ENCODE data around the gene ADI1.

Gene ADI1

DNA sequence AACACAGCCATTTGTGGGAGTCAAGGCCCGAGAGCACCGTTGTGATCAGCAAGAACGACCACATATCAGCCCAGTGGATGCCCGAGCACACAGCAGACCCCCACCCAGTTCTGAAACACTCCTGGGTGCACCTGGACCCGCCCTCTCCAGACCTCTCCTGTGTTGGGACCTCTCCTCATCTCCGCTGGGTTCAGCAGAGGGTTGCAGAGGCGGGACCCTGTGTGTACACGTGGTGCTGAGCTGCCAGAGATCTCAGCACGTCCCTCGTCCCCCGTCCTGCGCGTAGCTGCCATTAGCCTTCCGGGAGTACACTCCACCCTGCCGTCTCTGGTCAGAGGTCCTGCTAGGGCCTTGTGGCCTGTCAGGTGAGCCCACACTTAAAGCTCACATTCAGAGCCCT, 51.7 kb downstream of the ADI1 start:
- Histone ChIP-seq H3K4me3 (ENCODE audit: low read depth, low read length) (no peak overlapping the region), H3K9me3 (ENCODE audit: control insufficient read depth, insufficient read depth, low read depth, low read length) (no peaks in the 10 kb centered on the region), H3K9ac (ENCODE audit: low read length) (no peak overlapping the region), H3K36me3 (ENCODE audit: control insufficient read depth, insufficient read depth, low read length) (peaks cover 40% of the 10 kb centered on the region), H3K4me1 (ENCODE audit: control insufficient read depth, insufficient read depth, low read length) (peaks cover under 1% of the 10 kb centered on the region; the same call in 1 of the 2 replicates), H3K27ac (ENCODE audit: low read depth, low read length) (no peak overlapping the region), H3K27me3 (ENCODE audit: control insufficient read depth, insufficient read depth, low read length) (no peaks in the 10 kb centered on the region)

DNA sequence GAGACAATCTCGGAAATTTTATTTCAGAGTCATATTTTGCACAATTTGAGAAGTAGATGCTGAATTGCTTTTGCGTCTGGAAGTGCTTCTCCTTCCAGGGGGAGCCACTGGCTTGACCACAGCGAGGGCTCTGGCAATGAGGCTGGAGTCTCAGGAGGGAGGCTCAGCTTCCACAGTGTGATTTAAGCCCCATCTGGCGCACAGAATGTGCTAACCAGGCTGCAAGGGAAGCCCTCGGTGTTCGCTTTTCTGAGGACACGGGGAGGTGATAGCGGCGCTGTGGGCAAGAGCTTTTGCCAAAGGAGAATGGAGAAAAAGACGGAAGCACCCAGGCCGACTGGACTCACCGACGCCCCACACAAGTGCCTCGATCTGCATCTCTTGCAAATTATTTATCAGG, 52.4 kb downstream of the ADI1 start:
- H3K4me1 ChIP-seq (ENCODE audit: control insufficient read depth, insufficient read depth, low read length): peaks cover 2% of the 10 kb centered on the region; the same call in 1 of the 2 replicates
- peaks cover 33% of the 10 kb centered on the region for H3K36me3 ChIP-seq (ENCODE audit: control insufficient read depth, insufficient read depth, low read length)
- no peak overlapping the region for H3K9ac ChIP-seq (ENCODE audit: low read length)
- H3K9me3 ChIP-seq (ENCODE audit: control insufficient read depth, insufficient read depth, low read depth, low read length): no peaks in the 10 kb centered on the region
- no peak overlapping the region for H3K4me3 ChIP-seq (ENCODE audit: low read depth, low read length)
- no peaks in the 10 kb centered on the region for H3K27me3 ChIP-seq (ENCODE audit: control insufficient read depth, insufficient read depth, low read length)
- H3K27ac ChIP-seq (ENCODE audit: low read depth, low read length): no peak overlapping the region

DNA sequence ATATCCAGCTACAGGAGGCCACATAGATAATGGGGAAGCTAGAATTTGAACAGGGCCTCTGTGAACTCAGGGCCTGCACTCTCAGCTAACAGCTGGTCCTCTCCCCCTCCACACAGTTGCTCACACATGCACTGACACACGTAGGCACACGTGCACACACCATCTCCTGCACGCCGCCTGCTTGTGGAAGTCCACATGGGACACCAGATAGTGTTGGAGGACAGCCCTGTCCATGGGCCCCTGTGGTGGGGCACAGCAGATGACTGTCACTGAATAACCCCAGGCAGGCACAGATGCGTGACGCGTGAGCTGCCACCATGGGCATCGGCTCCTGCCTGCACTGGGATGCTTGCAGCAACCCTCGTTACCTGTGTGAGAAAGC, 52.9 kb downstream of the ADI1 start:
- Histone ChIP-seq H3K4me1 (ENCODE audit: control insufficient read depth, insufficient read depth, low read length) (peaks cover 5% of the 10 kb centered on the region; the same call in 1 of the 2 replicates), H3K36me3 (ENCODE audit: control insufficient read depth, insufficient read depth, low read length) (peaks cover 30% of the 10 kb centered on the region), H3K4me3 (ENCODE audit: low read depth, low read length) (no peak overlapping the region), H3K9ac (ENCODE audit: low read length) (no peak overlapping the region), H3K27ac (ENCODE audit: low read depth, low read length) (no peak overlapping the region), H3K27me3 (ENCODE audit: control insufficient read depth, insufficient read depth, low read length) (no peaks in the 10 kb centered on the region), H3K9me3 (ENCODE audit: control insufficient read depth, insufficient read depth, low read depth, low read length) (no peaks in the 10 kb centered on the region)

DNA sequence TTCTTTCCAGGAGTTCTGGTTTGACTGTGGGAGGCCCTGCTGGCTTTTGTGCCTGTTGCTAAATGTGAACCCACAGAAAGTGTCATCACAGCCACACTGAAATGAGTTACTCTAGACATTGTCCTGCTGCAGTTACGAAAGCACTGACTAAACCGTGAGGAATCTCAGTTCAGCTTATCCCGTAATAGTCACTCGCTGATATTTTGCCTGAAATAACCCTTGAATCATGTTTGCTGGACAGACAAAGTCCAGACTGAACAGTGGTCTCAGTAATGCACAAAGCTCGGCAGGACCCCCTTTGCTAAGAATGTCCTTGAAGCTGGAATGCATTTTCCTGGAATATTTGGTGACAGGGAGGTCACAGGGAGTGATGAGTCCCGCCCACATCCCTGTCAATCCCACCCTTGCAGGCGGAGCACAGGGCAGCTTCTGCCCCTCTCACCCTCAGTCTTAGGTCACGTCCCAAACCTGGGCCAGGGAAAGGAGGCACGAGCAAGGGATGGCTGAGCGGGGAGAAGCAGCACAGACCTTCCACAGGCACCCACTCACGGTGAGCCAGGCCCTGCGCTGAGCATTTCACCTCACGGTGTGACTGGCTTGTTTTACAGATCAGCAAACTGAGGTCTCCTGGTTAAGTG, 53.4 kb downstream of the ADI1 start:
- no peak overlapping the region for H3K9ac ChIP-seq (ENCODE audit: low read length)
- H3K36me3 ChIP-seq (ENCODE audit: control insufficient read depth, insufficient read depth, low read length): peaks cover 25% of the 10 kb centered on the region

DNA sequence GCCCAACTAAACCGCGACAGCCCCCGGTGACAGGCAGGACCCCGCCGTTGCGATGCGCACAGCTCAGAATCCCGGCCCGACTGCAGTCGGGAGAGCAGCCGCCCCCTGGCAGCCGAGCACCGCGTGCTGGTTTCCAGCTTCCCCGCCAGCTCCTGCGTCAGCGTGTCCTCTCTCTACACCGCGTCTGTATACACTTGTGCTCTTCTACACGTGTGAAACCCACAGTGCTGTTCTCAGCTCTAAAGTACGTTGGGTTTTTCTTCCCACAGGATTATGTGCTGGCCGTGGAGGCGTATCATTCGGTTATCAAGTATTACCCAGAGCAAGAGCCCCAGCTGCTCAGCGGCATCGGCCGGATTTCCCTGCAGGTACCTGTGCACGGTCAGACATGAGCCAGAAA, 54.0 kb downstream of the ADI1 start:
- Histone ChIP-seq H3K27ac (ENCODE audit: low read depth, low read length) (no peak overlapping the region), H3K27me3 (ENCODE audit: control insufficient read depth, insufficient read depth, low read length) (no peaks in the 10 kb centered on the region), H3K4me1 (ENCODE audit: control insufficient read depth, insufficient read depth, low read length) (peaks cover 5% of the 10 kb centered on the region; the same call in 1 of the 2 replicates), H3K36me3 (ENCODE audit: control insufficient read depth, insufficient read depth, low read length) (peaks cover 23% of the 10 kb centered on the region), H3K9ac (ENCODE audit: low read length) (no peak overlapping the region), H3K9me3 (ENCODE audit: control insufficient read depth, insufficient read depth, low read depth, low read length) (no peaks in the 10 kb centered on the region), H3K4me3 (ENCODE audit: low read depth, low read length) (no peak overlapping the region)

More for the DNA sequence above, 53.4 kb downstream of the ADI1 start:
- peaks cover 5% of the 10 kb centered on the region; the same call in 1 of the 2 replicates for H3K4me1 ChIP-seq (ENCODE audit: control insufficient read depth, insufficient read depth, low read length)
- H3K27me3 ChIP-seq (ENCODE audit: control insufficient read depth, insufficient read depth, low read length): no peaks in the 10 kb centered on the region
- H3K27ac ChIP-seq (ENCODE audit: low read depth, low read length): no peak overlapping the region
- no peak overlapping the region for H3K4me3 ChIP-seq (ENCODE audit: low read depth, low read length)
- no peaks in the 10 kb centered on the region for H3K9me3 ChIP-seq (ENCODE audit: control insufficient read depth, insufficient read depth, low read depth, low read length)

DNA sequence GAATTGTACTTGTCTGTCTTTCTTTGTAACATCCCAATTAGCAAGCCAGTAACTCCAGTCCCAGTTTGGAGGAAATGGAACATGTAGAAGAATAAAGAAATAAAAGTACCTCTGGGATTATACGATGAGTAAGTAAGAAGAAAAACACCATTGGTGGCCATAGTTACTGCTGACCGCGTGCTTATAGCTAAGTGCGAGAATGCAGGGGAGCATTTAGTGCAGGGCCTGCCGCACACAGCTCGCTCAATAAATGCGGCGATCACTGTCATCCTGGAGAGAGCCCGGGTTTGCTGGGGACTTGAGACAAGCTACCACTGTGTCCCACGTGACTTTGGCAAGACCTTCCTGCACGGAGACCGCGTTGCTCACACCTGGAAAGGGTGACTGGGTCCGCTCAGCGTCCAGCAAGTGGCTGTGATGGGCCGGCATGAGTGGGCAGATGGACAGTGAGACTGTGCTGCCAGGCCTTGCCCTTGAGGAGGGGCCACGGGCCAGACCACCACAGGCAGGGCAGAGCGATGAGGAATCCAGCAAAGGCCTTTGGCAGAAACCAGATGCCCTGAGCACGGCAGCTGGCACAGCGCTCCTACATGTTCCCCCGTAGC, 54.8 kb downstream of the ADI1 start:
- Histone ChIP-seq H3K9me3 (ENCODE audit: control insufficient read depth, insufficient read depth, low read depth, low read length) (no peaks in the 10 kb centered on the region), H3K4me1 (ENCODE audit: control insufficient read depth, insufficient read depth, low read length) (peaks cover 5% of the 10 kb centered on the region; the same call in 1 of the 2 replicates), H3K36me3 (ENCODE audit: control insufficient read depth, insufficient read depth, low read length) (peaks cover 19% of the 10 kb centered on the region), H3K4me3 (ENCODE audit: low read depth, low read length) (no peak overlapping the region), H3K27ac (ENCODE audit: low read depth, low read length) (no peak overlapping the region), H3K27me3 (ENCODE audit: control insufficient read depth, insufficient read depth, low read length) (no peaks in the 10 kb centered on the region), H3K9ac (ENCODE audit: low read length) (no peak overlapping the region)

DNA sequence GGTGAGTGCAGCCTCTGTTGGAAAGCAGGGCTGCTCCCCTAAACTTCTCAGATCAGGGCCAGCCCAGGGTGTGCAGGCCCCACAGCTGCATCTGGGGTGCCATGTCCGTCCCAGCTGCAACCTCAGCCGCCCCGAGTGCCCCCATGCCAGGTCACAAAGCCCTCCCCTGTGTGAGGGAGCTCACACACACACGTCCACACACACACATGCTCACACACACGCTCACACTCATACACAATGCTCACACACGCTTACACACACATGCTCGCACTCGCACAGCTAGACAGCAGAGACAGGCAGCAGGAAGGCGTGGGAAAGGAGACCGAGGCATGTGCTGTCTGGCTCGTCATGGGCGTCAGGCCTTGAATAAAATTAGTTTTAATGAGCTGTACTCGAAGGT, 55.4 kb downstream of the ADI1 start:
- H3K9me3 ChIP-seq (ENCODE audit: control insufficient read depth, insufficient read depth, low read depth, low read length): no peaks in the 10 kb centered on the region
- H3K27me3 ChIP-seq (ENCODE audit: control insufficient read depth, insufficient read depth, low read length): no peaks in the 10 kb centered on the region
- H3K27ac ChIP-seq (ENCODE audit: low read depth, low read length): no peak overlapping the region
- H3K4me3 ChIP-seq (ENCODE audit: low read depth, low read length): no peak overlapping the region
- H3K9ac ChIP-seq (ENCODE audit: low read length): no peak overlapping the region
- H3K4me1 ChIP-seq (ENCODE audit: control insufficient read depth, insufficient read depth, low read length): peaks cover 5% of the 10 kb centered on the region; the same call in 1 of the 2 replicates
- H3K36me3 ChIP-seq (ENCODE audit: control insufficient read depth, insufficient read depth, low read length): peaks cover 18% of the 10 kb centered on the region

DNA sequence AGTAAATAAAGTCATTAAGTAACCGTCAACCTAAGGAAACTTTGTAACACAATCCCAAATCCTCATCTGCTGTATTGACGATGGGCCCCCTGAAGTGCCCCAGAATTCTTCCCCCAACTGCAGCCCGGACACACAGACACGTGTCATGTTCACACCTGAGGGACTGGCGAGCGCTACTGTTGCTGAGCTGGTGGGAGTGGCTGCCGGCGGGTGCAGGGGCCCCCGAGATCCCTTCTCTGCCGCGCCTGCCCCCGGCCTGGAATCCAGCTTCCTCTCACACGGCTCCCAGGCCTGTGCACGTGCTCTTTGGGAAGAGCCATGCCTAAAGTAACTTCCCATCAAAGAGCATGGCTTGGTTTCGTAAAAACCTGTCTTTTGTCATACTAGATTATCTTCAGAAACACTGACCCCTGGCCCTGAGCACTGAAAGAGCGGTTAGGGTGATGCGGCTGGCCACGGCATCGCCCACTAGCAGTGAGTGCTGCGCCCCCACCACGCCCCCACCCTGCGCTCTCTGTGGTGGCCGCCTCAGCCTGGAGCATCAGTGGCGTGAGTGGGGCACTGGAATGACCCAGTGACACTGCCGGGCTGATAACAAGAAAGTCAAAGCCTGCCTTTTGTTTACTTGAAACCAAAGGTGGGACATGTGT, 56.0 kb downstream of the ADI1 start:
- Histone ChIP-seq H3K9ac (ENCODE audit: low read length) (no peak overlapping the region), H3K27ac (ENCODE audit: low read depth, low read length) (no peak overlapping the region), H3K36me3 (ENCODE audit: control insufficient read depth, insufficient read depth, low read length) (peaks cover 19% of the 10 kb centered on the region)

DNA sequence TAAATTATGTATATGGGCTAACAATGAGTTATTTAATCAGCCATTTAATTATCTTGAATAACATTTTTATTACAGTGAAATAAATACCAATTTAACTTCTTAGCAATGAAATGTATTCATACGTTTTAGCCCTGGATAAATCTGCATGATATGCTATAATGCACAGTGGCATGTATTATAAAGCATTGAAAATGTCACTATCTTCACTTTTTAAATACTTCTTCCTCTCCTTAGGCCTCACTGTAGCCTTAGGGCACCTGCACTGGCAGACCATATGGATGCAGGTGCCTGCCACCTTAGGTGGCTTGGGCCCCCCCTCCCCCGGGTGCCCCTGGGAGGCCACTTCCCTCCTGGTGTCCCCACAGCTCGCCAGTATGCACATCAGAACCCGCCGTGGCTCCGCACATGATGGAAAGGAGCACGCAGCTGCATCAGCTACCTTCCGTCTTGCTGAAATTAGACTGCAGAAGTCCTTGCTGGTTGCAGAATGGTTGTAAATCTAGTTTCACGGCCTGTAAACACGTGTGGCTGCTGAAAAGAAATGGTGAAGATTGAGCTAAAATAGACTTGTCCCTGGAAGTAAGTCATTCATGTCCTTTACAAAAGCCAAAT, 56.7 kb downstream of the ADI1 start:
- no peaks in the 10 kb centered on the region for H3K9me3 ChIP-seq (ENCODE audit: control insufficient read depth, insufficient read depth, low read depth, low read length)
- H3K4me3 ChIP-seq (ENCODE audit: low read depth, low read length): no peak overlapping the region
- peaks cover 19% of the 10 kb centered on the region for H3K36me3 ChIP-seq (ENCODE audit: control insufficient read depth, insufficient read depth, low read length)
- no peaks in the 10 kb centered on the region for H3K27me3 ChIP-seq (ENCODE audit: control insufficient read depth, insufficient read depth, low read length)
- H3K4me1 ChIP-seq (ENCODE audit: control insufficient read depth, insufficient read depth, low read length): peaks cover 5% of the 10 kb centered on the region; the same call in 1 of the 2 replicates
- H3K9ac ChIP-seq (ENCODE audit: low read length): no peak overlapping the region
- no peak overlapping the region for H3K27ac ChIP-seq (ENCODE audit: low read depth, low read length)

More for the DNA sequence above, 56.0 kb downstream of the ADI1 start:
- Histone ChIP-seq H3K4me3 (ENCODE audit: low read depth, low read length) (no peak overlapping the region), H3K4me1 (ENCODE audit: control insufficient read depth, insufficient read depth, low read length) (peaks cover 5% of the 10 kb centered on the region; the same call in 1 of the 2 replicates), H3K9me3 (ENCODE audit: control insufficient read depth, insufficient read depth, low read depth, low read length) (no peaks in the 10 kb centered on the region), H3K27me3 (ENCODE audit: control insufficient read depth, insufficient read depth, low read length) (no peaks in the 10 kb centered on the region)

DNA sequence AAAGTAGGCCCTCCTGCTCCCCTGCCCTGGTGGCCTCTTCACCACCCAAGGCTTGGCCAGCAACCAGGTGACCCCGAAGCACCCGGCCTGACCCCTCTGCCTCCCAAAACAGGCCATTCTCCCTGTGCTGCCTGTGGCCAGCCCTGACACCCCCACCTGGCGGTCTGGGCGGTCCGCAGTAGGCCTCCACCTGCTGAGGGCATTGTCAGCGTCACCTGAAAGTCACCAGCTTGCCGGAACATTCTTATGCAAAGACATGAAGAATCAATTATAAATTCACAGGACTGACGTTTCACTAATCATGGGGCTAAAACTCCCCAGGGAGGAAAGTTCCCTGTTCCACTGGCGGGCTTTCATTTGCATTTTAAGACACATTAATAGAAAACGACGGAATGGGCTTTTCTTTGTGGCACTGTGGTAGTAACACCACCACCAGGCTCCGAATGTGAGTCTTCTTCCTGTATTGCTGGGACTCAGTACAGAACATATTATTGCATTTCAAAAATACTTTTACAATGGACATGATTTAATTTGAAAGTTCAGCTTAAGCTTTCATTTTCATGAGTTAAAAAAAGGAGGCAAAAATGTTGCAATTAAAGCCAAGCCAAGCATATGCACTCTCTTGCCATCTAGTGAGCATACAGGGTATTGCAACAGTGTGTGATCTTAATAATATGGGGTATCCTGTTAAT, 57.4 kb downstream of the ADI1 start:
- H3K9ac ChIP-seq (ENCODE audit: low read length): no peak overlapping the region
- no peak overlapping the region for H3K27ac ChIP-seq (ENCODE audit: low read depth, low read length)
- no peak overlapping the region for H3K4me3 ChIP-seq (ENCODE audit: low read depth, low read length)
- peaks cover 19% of the 10 kb centered on the region for H3K36me3 ChIP-seq (ENCODE audit: control insufficient read depth, insufficient read depth, low read length)
- no peaks in the 10 kb centered on the region for H3K9me3 ChIP-seq (ENCODE audit: control insufficient read depth, insufficient read depth, low read depth, low read length)
- no peaks in the 10 kb centered on the region for H3K27me3 ChIP-seq (ENCODE audit: control insufficient read depth, insufficient read depth, low read length)
- H3K4me1 ChIP-seq (ENCODE audit: control insufficient read depth, insufficient read depth, low read length): peaks cover 5% of the 10 kb centered on the region; the same call in 1 of the 2 replicates

Measured in HUES6 (cell line).